ENCODE measurements around the gene PHLDB1. TPM values are rescaled to one million over a fixed set of nuclear protein-coding genes. Genes with fewer than 3 reads are reported as not detected.

PHLDB1 gene
- polyA plus RNA-seq, 1 of the 3 experiments (the other 2 are of a cell fraction): 89.4 TPM

DNA sequence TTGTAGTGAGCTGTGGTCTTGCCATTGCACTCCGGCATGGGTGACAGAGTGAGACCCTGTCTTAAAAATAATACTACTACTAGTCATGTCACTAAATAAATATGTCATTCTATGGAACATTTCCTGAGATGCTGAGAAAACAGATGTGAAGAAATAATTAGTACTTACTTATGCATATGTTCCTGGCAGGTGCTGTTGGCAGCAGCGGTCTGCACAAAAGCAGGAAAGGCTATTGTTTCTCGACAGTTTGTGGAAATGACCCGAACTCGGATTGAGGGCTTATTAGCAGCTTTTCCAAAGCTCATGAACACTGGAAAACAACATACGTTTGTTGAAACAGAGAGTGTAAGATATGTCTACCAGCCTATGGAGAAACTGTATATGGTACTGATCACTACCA is 26.4 kb upstream of the PHLDB1 start:
- 89% methylated on average over 6 of the region's 6 CpGs for WGBS (ENCODE audit: low lambda C conversion rate)
- CTCF ChIA-PET: no interaction called here
- peaks cover 33 to 67% of the 10 kb centered on the region in 2 experiments for H3K36me3 ChIP-seq (replicated peaks in 1 of 2; ENCODE audit: control insufficient read depth in 1 of 2, insufficient read depth in 2 of 2, low read length in 1 of 2)

DNA sequence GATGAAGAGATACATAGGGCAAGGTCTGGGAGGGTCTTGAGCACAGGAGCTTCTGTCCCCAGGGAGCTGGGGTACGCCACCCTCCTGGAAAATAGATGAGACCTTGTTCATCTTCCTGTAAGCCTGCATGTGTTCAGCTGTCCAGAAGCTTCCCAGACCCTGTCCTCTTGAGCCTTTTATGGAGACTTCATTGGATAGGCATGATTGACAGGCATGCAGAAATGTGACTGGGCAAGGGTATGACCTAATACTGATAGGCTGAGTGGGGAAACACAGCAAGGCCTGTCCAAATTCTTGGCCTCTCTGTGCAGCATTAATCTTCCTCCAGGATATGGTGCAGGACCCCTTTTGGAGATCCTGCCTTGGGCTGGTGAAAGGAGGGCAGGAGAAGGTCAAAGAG is 19.5 kb upstream of the PHLDB1 start:
- H3K9me3 ChIP-seq: no peaks in the 10 kb centered on the region
- H3K4me2 ChIP-seq: no peak overlapping the region
- ChIA-PET CTCF (no interaction called here), POLR2A (no interaction called here)
- no peaks in the 10 kb centered on the region for H3K4me1 ChIP-seq (ENCODE audit: control insufficient read depth in 1 of 2, insufficient read depth in 2 of 2, low read depth in 1 of 2, low read length in 1 of 2)
- H3K27me3 ChIP-seq (ENCODE audit: insufficient read depth): no peaks in the 10 kb centered on the region
- TF ChIP-seq TCF12 (IDR thresholded peaks at IDR 0.05): no peak
- TF ChIP-seq EZH2phosphoT487 (IDR thresholded peaks at IDR 0.05; ENCODE audit: borderline replicate concordance, low read depth): no peak
- TF ChIP-seq SIN3A (IDR thresholded peaks at IDR 0.05; ENCODE audit: borderline replicate concordance, low read depth, low read length): no peak
- H3K4me3 ChIP-seq (ENCODE audit: low read depth in 2 of 2, low read length in 1 of 2): no peak overlapping the region
- peaks cover 46% of the 10 kb centered on the region for H3F3A ChIP-seq (replicated peaks; ENCODE audit: insufficient read depth)
- H4K20me1 ChIP-seq (ENCODE audit: insufficient read depth): peaks cover 32% of the 10 kb centered on the region; the same call in 1 of the 2 replicates
- peaks cover 70% of the 10 kb centered on the region for H3K79me2 ChIP-seq (ENCODE audit: insufficient read depth)
- H3K9me2 ChIP-seq: no peaks in the 10 kb centered on the region
- no peak overlapping the region for H2AFZ ChIP-seq (ENCODE audit: low read depth)
- peaks cover 70 to 97% of the 10 kb centered on the region in 2 experiments for H3K36me3 ChIP-seq (replicated peaks in 1 of 2; ENCODE audit: control insufficient read depth in 1 of 2, insufficient read depth in 2 of 2, low read length in 1 of 2)
- no peak overlapping the region for H3K27ac ChIP-seq (ENCODE audit: low read depth in 2 of 2, low read length in 1 of 2)
- 100% methylated on average over 1 of the region's 1 CpG for WGBS (ENCODE audit: low lambda C conversion rate)
- no peak overlapping the region for H3K9ac ChIP-seq
- DNase-seq: no peak

More for the DNA sequence above, 26.4 kb upstream of the PHLDB1 start:
- TF ChIP-seq CHD2 (IDR thresholded peaks at IDR 0.05; ENCODE audit: low read length, partially characterized antibody) (no peak), SMC3 (IDR thresholded peaks at IDR 0.05; ENCODE audit: low read depth, low read length) (no peak), POLR2AphosphoS5 (IDR thresholded peaks at IDR 0.05; ENCODE audit: low read depth, low read length) (no peak), EP300 (IDR thresholded peaks at IDR 0.05; ENCODE audit: borderline replicate concordance in 1 of 2, low read depth in 1 of 2, low read length in 1 of 2) (no peak), GATA2 (CRISPR knock-in tag; IDR thresholded peaks at IDR 0.05) (no peak)
- Histone ChIP-seq H3K4me3 (ENCODE audit: low read depth in 2 of 2, low read length in 1 of 2) (no peak overlapping the region), H4K20me1 (ENCODE audit: insufficient read depth) (peaks cover 85% of the 10 kb centered on the region), H3K27ac (ENCODE audit: low read depth in 2 of 2, low read length in 1 of 2) (no peak overlapping the region), H3K9me3 (no peaks in the 10 kb centered on the region), H3K79me2 (ENCODE audit: insufficient read depth) (peaks cover 99% of the 10 kb centered on the region), H2AFZ (ENCODE audit: low read depth) (no peak overlapping the region), H3K9ac (no peak overlapping the region), H3F3A (replicated peaks; ENCODE audit: insufficient read depth) (peaks cover 16% of the 10 kb centered on the region), H3K4me1 (ENCODE audit: control insufficient read depth in 1 of 2, insufficient read depth in 2 of 2, low read depth in 1 of 2, low read length in 1 of 2) (no peaks in the 10 kb centered on the region; a peak in 1 of 4 replicates), H3K9me2 (no peaks in the 10 kb centered on the region), H3K27me3 (ENCODE audit: insufficient read depth) (no peaks in the 10 kb centered on the region), H3K4me2 (no peak overlapping the region)
- POLR2A ChIA-PET: no interaction called here
- no peak for DNase-seq

- H3K4me3 ChIP-seq (ENCODE audit: low read depth in 2 of 2, low read length in 1 of 2): no peak overlapping the region
- H4K20me1 ChIP-seq (ENCODE audit: insufficient read depth): 0 out of 2 replicates have a peak, but pooled peaks cover 18% of the 10 kb centered on the region
- peak overlapping the region in 1 of 2 experiments; percentile 18; a peak in 1 of 4 replicates for H3K27ac ChIP-seq (ENCODE audit: low read depth in 2 of 2, low read length in 1 of 2)
- no peak overlapping the region for H3K9ac ChIP-seq
- TF ChIP-seq TEAD4 (IDR thresholded peaks at IDR 0.05; ENCODE audit: borderline replicate concordance, insufficient read depth) (no peak), CTCF (IDR thresholded peaks at IDR 0.05) (no peak), TAF1 (IDR thresholded peaks at IDR 0.05; ENCODE audit: borderline replicate concordance, low read depth, low read length) (no peak), MEF2A (IDR thresholded peaks at IDR 0.05; ENCODE audit: borderline replicate concordance, low read depth) (no peak), RXRA (IDR thresholded peaks at IDR 0.05; ENCODE audit: borderline replicate concordance, low read depth) (no peak), SMC3 (IDR thresholded peaks at IDR 0.05; ENCODE audit: low read depth, low read length) (no peak), ZBTB33 (IDR thresholded peaks at IDR 0.05; ENCODE audit: borderline replicate concordance, low read depth) (no peak), EZH2phosphoT487 (IDR thresholded peaks at IDR 0.05; ENCODE audit: borderline replicate concordance, low read depth) (no peak), RFX5 (IDR thresholded peaks at IDR 0.05; ENCODE audit: low read length) (no peak), JUND (IDR thresholded peaks at IDR 0.05) (no peak), FOXM1 (IDR thresholded peaks at IDR 0.05; ENCODE audit: low read depth) (no peak), TCF12 (IDR thresholded peaks at IDR 0.05) (no peak)
- TF ChIP-seq, protein P1, sequence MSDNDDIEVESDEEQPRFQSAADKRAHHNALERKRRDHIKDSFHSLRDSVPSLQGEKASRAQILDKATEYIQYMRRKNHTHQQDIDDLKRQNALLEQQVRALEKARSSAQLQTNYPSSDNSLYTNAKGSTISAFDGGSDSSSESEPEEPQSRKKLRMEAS (IDR thresholded peaks at IDR 0.05; ENCODE audit: low read depth): no peak
- CTCF ChIA-PET: interaction anchor here (0.9 to 6.2 kb wide), 8 partner anchors 14 to 312 kb away, joined by 3 to 144 read pairs (median 4); partner anchors contain the start of gene PHLDB1
- H3K9me2 ChIP-seq: no peaks in the 10 kb centered on the region
- H3K4me2 ChIP-seq: no peak overlapping the region
- no peak overlapping the region for H2AFZ ChIP-seq (ENCODE audit: low read depth)
- WGBS (ENCODE audit: low lambda C conversion rate): 86% methylated on average over 2 of the region's 2 CpGs
- no peaks in the 10 kb centered on the region for H3K27me3 ChIP-seq (ENCODE audit: insufficient read depth)
- peaks cover 60% of the 10 kb centered on the region for H3F3A ChIP-seq (replicated peaks; ENCODE audit: insufficient read depth)
- H3K36me3 ChIP-seq (replicated peaks in 1 of 2; ENCODE audit: control insufficient read depth in 1 of 2, insufficient read depth in 2 of 2, low read length in 1 of 2): peaks cover 64 to 94% of the 10 kb centered on the region in 2 experiments
- peaks cover 60% of the 10 kb centered on the region for H3K79me2 ChIP-seq (ENCODE audit: insufficient read depth)
- no peak for DNase-seq
- POLR2A ChIA-PET: no interaction called here
- H3K4me1 ChIP-seq (ENCODE audit: control insufficient read depth in 1 of 2, insufficient read depth in 2 of 2, low read depth in 1 of 2, low read length in 1 of 2): peaks cover 0 to 6% of the 10 kb centered on the region in 2 experiments; a peak in 2 of 4 replicates
- no peaks in the 10 kb centered on the region for H3K9me3 ChIP-seq
These were observed 14.6 kb upstream of the PHLDB1 start for GRCh38 chr11:118592616-118593367.

Measured in SK-N-SH (cell line).